H1 (cell line): ENCODE data around the gene PAGE1. TPM values are rescaled to one million over a fixed set of nuclear protein-coding genes. Genes with fewer than 3 reads are reported as not detected.

Experiments used
- CTCF ChIA-PET: fragments of 300-600 bp; sonication (Branson Sonifier 250); formaldehyde crosslinking; loops from one replicate; lab custom pipeline; 2021; ENCODE audit not compliant: partially characterized antibody; lab: Charles Lee
- POLR2A ChIA-PET: fragments of 300-600 bp; sonication (Branson Sonifier 250); formaldehyde crosslinking; loops from one replicate; lab custom pipeline; 2021; ENCODE audit warnings: inconsistent platforms; ENCODE audit not compliant: partially characterized antibody; lab: Charles Lee
- DNase-seq, 2 experiments: peaks; one replicate each; pipeline versions ENCODE4 v3.0.0 to v3.0.0-alpha.2; 2010 to 2022; ENCODE audit warnings: low spot score in 2 of 2, low read depth in 1 of 2, mixed read lengths in 1 of 2
- FAIRE-seq: peaks from 2 replicates; lab custom pipeline; 2011; peaks lifted over from hg19 to GRCh38; lab: Jason Lieb, UNC
- H2AFZ ChIP-seq: 2 replicates; pipeline ENCODE4 v1.8.1; 2012; ENCODE audit warnings: low read length, inconsistent platforms
- H2AK5ac ChIP-seq: 2 replicates; pipeline ENCODE4 v1.6.1; 2013; ENCODE audit warnings: low read depth, low read length
- H2BK120ac ChIP-seq: replicated peaks from 2 replicates; pipeline ENCODE3; 2013; ENCODE audit warnings: low read depth, low read length, inconsistent platforms
- H2BK12ac ChIP-seq: 2 replicates; pipeline ENCODE4 v1.6.1; 2013; ENCODE audit warnings: low read depth, low read length
- H2BK15ac ChIP-seq: 2 replicates; pipeline ENCODE4 v1.6.1; 2013; ENCODE audit warnings: low read length
- H2BK20ac ChIP-seq: 2 replicates; pipeline ENCODE4 v1.6.1; 2013; ENCODE audit warnings: low read length
- H2BK5ac ChIP-seq: 2 replicates; pipeline ENCODE4 v1.6.1; 2013; ENCODE audit warnings: low read depth, low read length
- H3K14ac ChIP-seq: 2 replicates; pipeline ENCODE4 v1.6.1; 2013; ENCODE audit warnings: inconsistent platforms; ENCODE audit not compliant: insufficient read length
- H3K18ac ChIP-seq: 2 replicates; pipeline ENCODE4 v1.6.1; 2013; ENCODE audit warnings: low read length; ENCODE audit errors: extremely low read depth
- H3K23ac ChIP-seq: 2 replicates; pipeline ENCODE4 v1.6.1; 2013; ENCODE audit warnings: inconsistent platforms; ENCODE audit not compliant: insufficient read length
- H3K23me2 ChIP-seq: 2 replicates; pipeline ENCODE4 v1.6.1; 2013; ENCODE audit warnings: low read depth, low read length
- H3K27ac ChIP-seq: 2 replicates; pipeline ENCODE4 v1.6.1; 2011; ENCODE audit warnings: low read depth, low read length, inconsistent platforms
- H3K27me3 ChIP-seq, 4 experiments: replicated peaks in 1 of 4; 1 replicate in 1 of 4; 2 replicates in 3 of 4; pipeline versions ENCODE4 v1.6.1 to v1.8.1; 2011 to 2013; ENCODE audit warnings: low read length in 3 of 4, mild to moderate bottlenecking in 3 of 4, inconsistent platforms in 2 of 4, mixed read lengths in 2 of 4, moderate library complexity in 1 of 4; ENCODE audit not compliant: control insufficient read depth in 3 of 4, insufficient read depth in 3 of 4; ENCODE audit errors: extremely low read depth in 1 of 4
- H3K36me3 ChIP-seq, 4 experiments: 2 replicates each; pipeline versions ENCODE4 v1.6.1 to v1.8.1; 2011 to 2013; ENCODE audit warnings: mild to moderate bottlenecking in 4 of 4, low read length in 3 of 4, moderate library complexity in 2 of 4, control low read depth in 1 of 4, inconsistent platforms in 1 of 4; ENCODE audit not compliant: insufficient read depth in 4 of 4, control insufficient read depth in 2 of 4
- H3K4ac ChIP-seq: replicated peaks from 2 replicates; pipeline ENCODE3; 2013; ENCODE audit warnings: low read length, low read depth, mixed read lengths, inconsistent platforms; ENCODE audit not compliant: insufficient read length
- H3K4me1 ChIP-seq, 4 experiments: replicated peaks in 1 of 4; 1 replicate in 1 of 4; 2 replicates in 3 of 4; pipeline versions ENCODE4 v1.6.1 to v1.8.1; 2011 to 2013; ENCODE audit warnings: low read length in 3 of 4, inconsistent platforms in 2 of 4, mixed read lengths in 1 of 4; ENCODE audit not compliant: insufficient read depth in 4 of 4, control insufficient read depth in 3 of 4
- H3K4me2 ChIP-seq, 2 experiments: 2 replicates each; pipeline versions ENCODE4 v1.6.1 to v1.8.1; 2011 to 2013; ENCODE audit warnings: low read depth in 2 of 2, low read length in 2 of 2, control low read depth in 1 of 2, inconsistent platforms in 1 of 2, mild to moderate bottlenecking in 1 of 2; ENCODE audit not compliant: insufficient read depth in 1 of 2
- H3K4me3 ChIP-seq, 4 experiments: fragments of 200-600, 300-600 bp in 1 of 4; sonication (generic), shearing (Covaris generic), sonication (Bioruptor Twin) in 1 of 4; 2 replicates each; pipeline versions ENCODE4 v1.5.1 to v1.8.1; 2011 to 2016; ENCODE audit warnings: low read length in 4 of 4, low read depth in 3 of 4, control low read depth in 2 of 4, inconsistent platforms in 2 of 4, mild to moderate bottlenecking in 2 of 4, mixed read lengths in 1 of 4, moderate library complexity in 1 of 4; ENCODE audit not compliant: insufficient read depth in 2 of 4; ENCODE audit errors: extremely low read depth in 1 of 4
- H3K56ac ChIP-seq: replicated peaks from 2 replicates; pipeline ENCODE3; 2013; ENCODE audit warnings: low read depth, mild to moderate bottlenecking, mixed read lengths, low read length, inconsistent platforms; ENCODE audit not compliant: insufficient read length
- H3K79me1 ChIP-seq: 2 replicates; pipeline ENCODE4 v1.6.1; 2013; ENCODE audit warnings: low read depth, low read length, control low read depth
- H3K79me2 ChIP-seq, 2 experiments: 2 replicates each; pipeline versions ENCODE4 v1.6.1 to v1.8.1; 2012 to 2013; ENCODE audit warnings: low read length in 2 of 2, mild to moderate bottlenecking in 2 of 2, inconsistent platforms in 1 of 2; ENCODE audit not compliant: insufficient read depth in 2 of 2, control insufficient read depth in 1 of 2
- H3K9ac ChIP-seq, 4 experiments: replicated peaks in 1 of 4; 1 replicate in 1 of 4; 2 replicates in 3 of 4; pipeline versions ENCODE4 v1.6.1 to v1.8.1; 2011 to 2013; ENCODE audit warnings: low read depth in 3 of 4, low read length in 3 of 4, control low read depth in 2 of 4, mild to moderate bottlenecking in 2 of 4, moderate library complexity in 2 of 4, inconsistent platforms in 1 of 4; ENCODE audit errors: extremely low read depth in 1 of 4
- H3K9me3 ChIP-seq, 2 experiments: 2 replicates each; pipeline versions ENCODE4 v1.6.1 to v1.8.1; 2012 to 2013; ENCODE audit warnings: mild to moderate bottlenecking in 2 of 2, moderate library complexity in 2 of 2, control low read depth in 1 of 2, inconsistent platforms in 1 of 2, low read depth in 1 of 2, low read length in 1 of 2, mixed read lengths in 1 of 2; ENCODE audit not compliant: insufficient read depth in 2 of 2
- H4K20me1 ChIP-seq, 2 experiments: replicated peaks in 1 of 2; 2 replicates each; pipeline versions ENCODE3 to v1.8.1; 2011 to 2013; ENCODE audit warnings: inconsistent platforms in 2 of 2, low read length in 2 of 2, mild to moderate bottlenecking in 1 of 2; ENCODE audit not compliant: insufficient read depth in 2 of 2, control insufficient read depth in 1 of 2
- H4K5ac ChIP-seq: 2 replicates; pipeline ENCODE4 v1.6.1; 2013; ENCODE audit warnings: low read length, low read depth, mixed read lengths, inconsistent platforms; ENCODE audit not compliant: insufficient read length
- H4K8ac ChIP-seq: 2 replicates; pipeline ENCODE4 v1.8.0; 2013; ENCODE audit warnings: mild to moderate bottlenecking, moderate library complexity, low read length, inconsistent platforms; ENCODE audit not compliant: insufficient read depth; ENCODE audit errors: extremely low read depth
- H4K91ac ChIP-seq: replicated peaks from 2 replicates; pipeline ENCODE3; 2013; ENCODE audit warnings: low read length, mixed read lengths, inconsistent platforms; ENCODE audit not compliant: insufficient read length
- MAFK ChIP-seq: IDR thresholded peaks from 2 replicates; pipeline ENCODE4 v1.6.1; 2012; ENCODE audit warnings: low read depth, mild to moderate bottlenecking, improper control_type of control experiment, low read length
- WGBS, 2 experiments: shearing (Covaris generic) in 1 of 2; methylation state at CpG; one replicate each; pipeline versions ENCODE4 v1.1.6 to v1.1.7; 2013 to 2015; ENCODE audit warnings: low lambda C conversion rate in 2 of 2, mixed read lengths in 2 of 2, inconsistent platforms in 1 of 2, low coverage in 1 of 2, missing lambda C conversion rate in 1 of 2; ENCODE audit not compliant: insufficient replicate concordance in 2 of 2, insufficient coverage in 1 of 2, insufficient read length in 1 of 2; ENCODE audit errors: extremely low coverage in 1 of 2, missing lambda C conversion rate in 1 of 2; 5-methylcytosine and 5-hydroxymethylcytosine counted together
- polyA plus RNA-seq, 7 experiments: library from polyadenylated mRNA; depleted of rRNA in 3 of 7; stranded (reverse) in 5 of 7; unstranded in 2 of 7; fragments of >200 nt in 5 of 7; fragments of 200-250 nt in 2 of 7; gene quantifications; 1 replicate in 5 of 7; 2 replicates in 1 of 7; 4 replicates in 1 of 7; pipeline versions ENCODE4 v1.2.1 to v1.2.3, GENCODE V29; 2011 to 2013; ENCODE audit warnings: missing spikeins in 2 of 7, mixed read lengths in 2 of 7
- total RNA-seq: library from RNA; stranded (reverse); fragmentation: NEBNext Ultra II Directional; extraction: Animal tissue kit (Norgen Biotek cat#: 25700); gene quantifications from 2 replicates; pipeline ENCODE4 v1.2.1, GENCODE V29; 2021
- TF ChIP-seq, protein P1 (sequence below): IDR thresholded peaks from 2 replicates; pipeline ENCODE4 v1.6.1; 2012; ENCODE audit warnings: inconsistent platforms

Gene PAGE1
- total and polyA plus RNA-seq, 2 of the 8 experiments (the other 6 are each of a cell fraction or from before 2014, with no cell fraction given) = not detected

DNA sequence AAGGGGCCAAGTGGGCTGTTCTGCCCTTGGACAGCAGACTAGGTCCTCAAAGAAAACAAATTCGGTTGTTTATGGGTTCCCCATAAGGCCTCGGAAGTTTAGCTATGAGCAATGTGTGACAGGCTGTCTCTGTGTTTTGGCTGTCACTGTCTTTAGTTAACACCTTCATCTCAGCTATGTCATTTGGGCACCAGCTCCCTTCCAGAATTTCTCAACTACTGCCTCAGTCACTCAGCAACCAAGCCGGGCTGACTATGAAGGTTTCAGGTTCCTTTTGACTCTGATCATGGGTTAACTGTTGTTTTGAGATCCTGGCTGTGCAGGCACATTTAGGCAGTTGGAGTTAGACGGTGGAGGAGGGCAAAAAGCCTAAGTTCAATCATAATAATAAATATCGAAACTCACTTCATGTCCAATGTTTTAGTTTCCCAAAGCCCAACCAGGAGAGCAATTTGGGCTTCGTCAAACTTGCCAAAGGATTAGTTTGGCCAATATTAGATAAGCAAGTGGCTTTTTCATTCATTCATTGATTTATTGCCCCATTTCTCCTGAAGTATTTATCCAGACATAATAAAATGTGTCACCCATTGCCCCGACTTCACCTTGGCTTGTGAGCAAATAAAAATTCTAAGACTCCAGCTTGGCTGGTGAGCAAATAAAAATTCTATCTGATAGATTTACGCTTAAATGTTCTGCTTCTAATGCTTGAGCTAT, 9.1 kb upstream of the PAGE1 start:
- ChIA-PET CTCF (no interaction called here), POLR2A (no interaction called here)
- no peaks in the 10 kb centered on the region for H4K20me1 ChIP-seq
- no peak overlapping the region for H4K5ac ChIP-seq
- no peak overlapping the region for H3K27ac ChIP-seq
- H4K8ac ChIP-seq = 0 out of 2 replicates have a peak overlapping the region, but pooled peaks have one; percentile 2
- DNase-seq = no peak
- H2AFZ ChIP-seq = no peak overlapping the region
- H3K4ac ChIP-seq = no peak overlapping the region
- no peak overlapping the region for H3K23ac ChIP-seq
- no peak overlapping the region for H3K18ac ChIP-seq
- no peak for FAIRE-seq
- H2BK120ac ChIP-seq = no peak overlapping the region
- no peak overlapping the region for H2AK5ac ChIP-seq
- no peak overlapping the region for H3K14ac ChIP-seq
- no peaks in the 10 kb centered on the region for H3K9me3 ChIP-seq
- whole genome bisulfite sequencing, 2 experiments = 100% methylated on average over 3 of the region's 8 CpGs; no CpG with 5 or more reads in 1 of the 2 experiments
- no peak overlapping the region for H2BK15ac ChIP-seq
- H2BK20ac ChIP-seq = no peak overlapping the region
- no peaks in the 10 kb centered on the region for H3K79me1 ChIP-seq
- H3K23me2 ChIP-seq = no peaks in the 10 kb centered on the region
- H3K27me3 ChIP-seq = no peaks in the 10 kb centered on the region
- H2BK12ac ChIP-seq = no peak overlapping the region
- no peaks in the 10 kb centered on the region for H3K36me3 ChIP-seq
- H3K9ac ChIP-seq = no peak overlapping the region
- H4K91ac ChIP-seq = no peak overlapping the region
- H3K4me1 ChIP-seq = no peaks in the 10 kb centered on the region
- no peak overlapping the region for H2BK5ac ChIP-seq
- no peak for TF ChIP-seq MAFK
- TF ChIP-seq, protein P1, sequence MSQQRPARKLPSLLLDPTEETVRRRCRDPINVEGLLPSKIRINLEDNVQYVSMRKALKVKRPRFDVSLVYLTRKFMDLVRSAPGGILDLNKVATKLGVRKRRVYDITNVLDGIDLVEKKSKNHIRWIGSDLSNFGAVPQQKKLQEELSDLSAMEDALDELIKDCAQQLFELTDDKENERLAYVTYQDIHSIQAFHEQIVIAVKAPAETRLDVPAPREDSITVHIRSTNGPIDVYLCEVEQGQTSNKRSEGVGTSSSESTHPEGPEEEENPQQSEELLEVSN = no peak
- no peaks in the 10 kb centered on the region for H3K79me2 ChIP-seq
- no peak overlapping the region for H3K56ac ChIP-seq
- H3K4me2 ChIP-seq = no peak overlapping the region
- H3K4me3 ChIP-seq = no peak overlapping the region
